AML-193 (cell line): ENCODE data around the gene FAM43B.

Experiments
- DNase-seq, 2 experiments: peaks; one replicate each; lab custom pipeline; 2025; lab: John Stamatoyannopoulos, UW

The FAM43B gene

GRCh38 chr1:20590306-20590777 lies 38.0 kb downstream of the FAM43B start:
- DNase-seq, result peak; percentile 96

- DNase-seq, result no peak
Measured at GRCh38 chr1:20593756-20594155, 41.4 kb downstream of the FAM43B start.

- no peak for DNase-seq
Measured at GRCh38 chr1:20594746-20595145, 42.4 kb downstream of the FAM43B start.

- DNase-seq, result no peak
Measured at GRCh38 chr1:20596106-20596505, 43.7 kb downstream of the FAM43B start.

- DNase-seq, result peak; percentile 52 to 59
Measured at GRCh38 chr1:20597650-20598049, 45.3 kb downstream of the FAM43B start.

GRCh38 chr1:20600156-20600555 lies 47.8 kb downstream of the FAM43B start:
- DNase-seq, result no peak

- DNase-seq, result no peak
Measured at GRCh38 chr1:20601129-20601825, 48.9 kb downstream of the FAM43B start.

GRCh38 chr1:20602851-20603450 lies 50.6 kb downstream of the FAM43B start:
- peak; percentile 41 to 68 for DNase-seq

GRCh38 chr1:20603504-20604464 lies 51.4 kb downstream of the FAM43B start:
- no peak for DNase-seq
